GM21576 (cell line): ENCODE data around the gene SUPT20H.

ENCODE experiments used
- ATAC-seq: cut with Tn5 transposase; IDR thresholded peaks from one replicate; pipeline ENCODE4 v1.9.1; 2021; ENCODE audit warnings: mild to moderate bottlenecking, moderate library complexity; ENCODE audit not compliant: unreplicated experiment

Gene SUPT20H

GRCh38 chr13:37009692-37010091 lies 49.8 kb downstream of the SUPT20H start:
- ATAC-seq, result no peak

- no peak for ATAC-seq
Observed at GRCh38 chr13:37001921-37002250, 57.6 kb downstream of the SUPT20H start.

- ATAC-seq, result peak; percentile 67
Observed at GRCh38 chr13:36999054-36999714, 60.3 kb downstream of the SUPT20H start, which contains the start of gene ALG5. ALG5 (minus strand) TSS chr13:36999340; CDS start chr13:36999300, 40 bp downstream.

GRCh38 chr13:36998624-36999041 lies 60.9 kb downstream of the SUPT20H start:
- no peak for ATAC-seq

- ATAC-seq, result no peak
Observed at GRCh38 chr13:36997716-36998427, 61.6 kb downstream of the SUPT20H start.

GRCh38 chr13:36992362-36992761 lies 67.1 kb downstream of the SUPT20H start:
- no peak for ATAC-seq

- no peak for ATAC-seq
Observed at GRCh38 chr13:36986462-36987240, 72.8 kb downstream of the SUPT20H start.

GRCh38 chr13:36981156-36981743 lies 78.2 kb downstream of the SUPT20H start:
- no peak for ATAC-seq

GRCh38 chr13:36979361-36980050 lies 80.0 kb downstream of the SUPT20H start:
- no peak for ATAC-seq

- no peak for ATAC-seq
Observed at GRCh38 chr13:36975172-36975571, 84.3 kb downstream of the SUPT20H start.

GRCh38 chr13:36973621-36974295 lies 85.7 kb downstream of the SUPT20H start:
- ATAC-seq, result peak; percentile 87

GRCh38 chr13:36973009-36973408 lies 86.5 kb downstream of the SUPT20H start:
- ATAC-seq, result no peak

- ATAC-seq, result no peak
Observed at GRCh38 chr13:36966404-36966803, 93.1 kb downstream of the SUPT20H start.

GRCh38 chr13:36965767-36966166 lies 93.7 kb downstream of the SUPT20H start:
- ATAC-seq, result no peak

- no peak for ATAC-seq
Observed at GRCh38 chr13:36959456-36960116, 99.9 kb downstream of the SUPT20H start.
